Choroid plexus epithelial cell (primary cell): Measurements from ENCODE around the gene RALGAPA1.

Experiments used
- DNase-seq: peaks from one replicate; pipeline ENCODE4 v3.0.0-alpha.2; 2010; ENCODE audit warnings: low read depth
- H3K4me3 ChIP-seq: 2 replicates; pipeline ENCODE4 v1.5.1; 2011; ENCODE audit warnings: low read depth, mild to moderate bottlenecking, control low read depth, low read length, moderate library complexity
- TF ChIP-seq, protein P1 (sequence below): conservative IDR thresholded peaks from 2 replicates; pipeline ENCODE4 v1.5.1; 2011; ENCODE audit warnings: low read depth, mild to moderate bottlenecking, control low read depth, inconsistent platforms, low read length, moderate library complexity

RALGAPA1 gene

DNA sequence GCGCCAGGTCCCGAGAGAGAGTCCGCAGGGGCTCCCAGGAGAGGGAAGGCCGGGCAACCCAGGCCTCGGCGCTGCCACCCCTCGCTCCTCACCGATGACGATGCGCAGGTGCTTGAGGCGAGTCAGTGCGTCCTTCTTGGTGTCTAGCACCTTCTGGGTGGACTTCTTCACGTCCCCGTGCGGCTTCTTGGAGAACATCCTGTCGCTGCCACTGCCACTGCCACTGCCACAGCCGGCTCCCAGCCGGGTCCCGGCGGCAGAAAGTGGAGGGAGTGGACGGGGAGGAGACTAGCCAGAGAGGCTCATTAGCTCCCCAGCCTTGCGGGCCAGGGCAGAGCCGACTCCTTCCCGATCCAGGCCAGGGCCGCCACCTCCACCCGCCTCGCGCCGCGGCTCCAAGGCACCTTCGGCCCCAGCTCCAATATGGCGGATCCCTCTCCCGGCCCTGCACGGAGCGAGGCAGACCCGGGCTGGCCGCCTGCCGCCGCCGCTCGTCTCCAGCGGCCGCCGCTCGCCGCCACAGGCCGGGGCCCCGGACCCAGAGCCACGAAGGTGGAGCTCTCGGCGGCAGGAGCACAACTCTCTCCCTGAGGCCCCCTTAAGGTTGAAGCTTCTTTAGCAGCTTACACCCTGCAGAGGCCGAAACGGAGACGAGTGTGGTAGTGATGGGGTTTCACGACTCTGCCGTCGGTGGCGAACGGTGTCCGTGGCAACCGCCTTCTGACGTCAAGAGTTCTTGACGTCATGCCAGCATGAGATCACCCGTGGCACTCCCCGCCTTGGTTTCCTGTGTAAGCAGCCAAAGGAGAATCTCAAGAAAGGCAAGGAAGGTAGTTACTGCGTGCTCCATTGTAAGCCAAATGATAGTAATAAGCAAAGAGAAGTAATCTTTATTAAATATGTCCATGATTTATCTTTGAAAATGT is at the start of gene RALGAPA1:
TSS of gene RALGAPA1 (minus strand) at position 658 of the 926 bp plus-strand sequence. CDS start at position 198, 460 bp downstream.
- DNase-seq: peak; percentile 99
- TF ChIP-seq, protein P1, sequence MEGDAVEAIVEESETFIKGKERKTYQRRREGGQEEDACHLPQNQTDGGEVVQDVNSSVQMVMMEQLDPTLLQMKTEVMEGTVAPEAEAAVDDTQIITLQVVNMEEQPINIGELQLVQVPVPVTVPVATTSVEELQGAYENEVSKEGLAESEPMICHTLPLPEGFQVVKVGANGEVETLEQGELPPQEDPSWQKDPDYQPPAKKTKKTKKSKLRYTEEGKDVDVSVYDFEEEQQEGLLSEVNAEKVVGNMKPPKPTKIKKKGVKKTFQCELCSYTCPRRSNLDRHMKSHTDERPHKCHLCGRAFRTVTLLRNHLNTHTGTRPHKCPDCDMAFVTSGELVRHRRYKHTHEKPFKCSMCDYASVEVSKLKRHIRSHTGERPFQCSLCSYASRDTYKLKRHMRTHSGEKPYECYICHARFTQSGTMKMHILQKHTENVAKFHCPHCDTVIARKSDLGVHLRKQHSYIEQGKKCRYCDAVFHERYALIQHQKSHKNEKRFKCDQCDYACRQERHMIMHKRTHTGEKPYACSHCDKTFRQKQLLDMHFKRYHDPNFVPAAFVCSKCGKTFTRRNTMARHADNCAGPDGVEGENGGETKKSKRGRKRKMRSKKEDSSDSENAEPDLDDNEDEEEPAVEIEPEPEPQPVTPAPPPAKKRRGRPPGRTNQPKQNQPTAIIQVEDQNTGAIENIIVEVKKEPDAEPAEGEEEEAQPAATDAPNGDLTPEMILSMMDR: peak; percentile 58
- peak within 1 kb of the TSS; percentile 67 for H3K4me3 ChIP-seq

DNA sequence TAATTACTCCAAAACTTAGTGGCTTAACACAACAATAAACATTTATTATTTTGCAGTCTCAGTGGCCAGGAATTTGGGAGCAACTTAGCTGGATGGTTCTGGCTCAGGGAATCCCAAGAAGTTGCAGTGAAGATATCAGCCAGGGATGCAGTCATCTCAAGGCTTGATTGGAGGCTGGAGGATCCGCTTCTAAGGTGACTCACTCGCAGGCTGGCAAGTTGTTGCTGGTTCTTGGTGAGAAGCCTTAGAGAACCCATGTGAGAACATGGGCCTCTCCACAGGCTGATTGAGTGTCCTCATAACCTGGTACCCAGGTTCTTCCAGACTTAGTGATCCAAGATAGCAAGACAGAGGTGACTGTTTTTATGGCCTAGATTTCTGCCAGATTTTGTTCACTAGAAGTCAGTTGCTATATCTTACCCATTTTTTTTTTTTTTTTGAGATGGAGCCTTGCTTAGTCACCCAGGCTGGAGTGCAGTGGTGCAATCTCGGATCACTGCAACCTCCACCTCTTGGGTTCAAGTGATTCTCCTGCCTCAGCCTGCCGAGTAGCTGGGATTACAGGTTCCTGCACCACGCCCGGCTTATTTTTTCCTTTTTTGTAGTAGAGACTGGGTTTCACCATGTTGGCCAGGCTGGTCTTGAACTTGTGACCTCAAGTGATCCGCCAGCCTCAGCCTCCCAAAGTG is 49.6 kb upstream of the RALGAPA1 start:
- peak; percentile 59 for DNase-seq
- TF ChIP-seq, protein P1: no peak
- H3K4me3 ChIP-seq: no peak overlapping the region

DNA sequence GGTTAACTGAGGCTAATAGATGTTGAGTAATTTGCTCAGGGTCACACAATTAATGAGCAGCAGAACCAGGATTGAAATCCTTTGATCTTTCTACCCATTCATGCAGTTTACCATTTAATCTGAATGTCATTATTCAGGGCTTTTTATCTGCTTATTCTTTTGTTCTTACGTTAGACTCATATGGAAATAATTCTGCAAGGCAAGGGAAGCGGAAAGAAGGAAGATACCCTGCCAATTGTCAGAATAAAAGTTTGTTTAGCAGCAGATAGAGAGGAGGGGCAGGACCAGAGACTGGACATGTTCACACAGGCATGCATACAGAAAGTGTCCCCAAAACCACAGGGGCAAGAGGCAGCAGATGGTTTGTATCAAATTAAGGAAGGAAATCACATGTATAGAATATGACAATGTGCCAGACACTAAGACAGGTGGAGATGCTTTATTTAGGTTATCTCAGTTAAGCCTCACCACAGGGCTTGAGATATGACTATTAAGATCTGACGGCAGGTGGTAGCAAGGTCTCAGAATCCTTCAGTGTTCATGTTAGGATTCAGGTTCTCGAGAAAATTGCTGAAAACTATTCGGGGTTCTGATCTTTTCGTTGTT is 46.9 kb upstream of the RALGAPA1 start:
- H3K4me3 ChIP-seq: no peak overlapping the region
- TF ChIP-seq, protein P1: no peak
- DNase-seq: no peak

DNA sequence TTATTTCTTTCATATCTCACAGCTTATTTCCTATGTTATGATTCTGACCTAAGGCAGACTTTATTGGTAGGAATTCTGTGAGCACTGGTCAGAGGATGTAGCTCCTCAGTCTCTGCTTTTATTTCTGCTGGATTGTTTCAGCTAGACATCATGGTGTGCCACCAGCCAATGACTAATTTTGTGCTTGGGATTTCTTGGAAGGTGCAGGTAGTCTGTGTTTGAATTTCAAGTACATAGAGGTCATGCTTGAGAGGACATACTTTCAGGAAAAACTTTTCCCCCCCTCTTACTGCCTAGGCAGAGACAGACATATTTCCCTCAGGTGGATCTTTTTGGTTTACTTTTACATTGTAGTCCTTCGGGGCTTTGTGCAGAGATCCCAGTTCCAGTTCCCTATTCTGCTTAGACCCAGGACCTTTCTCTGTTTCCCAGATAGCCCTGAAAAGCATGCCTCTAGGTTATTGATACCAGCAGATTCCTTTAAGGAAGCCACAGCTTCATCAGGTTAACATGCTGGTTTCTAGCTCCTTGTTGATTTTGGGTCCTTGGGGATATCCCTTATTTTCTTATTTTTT is 45.7 kb upstream of the RALGAPA1 start:
- no peak overlapping the region for H3K4me3 ChIP-seq
- TF ChIP-seq, protein P1: no peak

DNA sequence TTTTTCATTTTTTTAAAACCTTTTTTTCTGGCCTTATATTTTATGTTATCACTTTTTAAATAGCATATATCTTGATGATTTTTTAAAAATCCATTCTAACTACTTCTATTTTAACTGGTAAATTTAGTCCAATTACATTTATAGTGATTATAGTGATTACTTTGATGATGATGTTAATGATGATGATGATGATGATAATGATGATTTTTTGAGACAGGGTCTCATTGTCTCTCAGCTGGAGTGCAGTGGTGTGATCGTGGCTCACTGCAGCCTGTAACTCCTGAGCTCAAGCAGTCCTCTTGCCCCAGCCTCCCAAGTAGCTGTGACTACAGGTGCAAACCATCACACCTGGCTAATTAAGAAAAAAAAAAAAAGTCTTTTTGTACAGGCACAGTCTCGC is 44.1 kb upstream of the RALGAPA1 start:
- DNase-seq: no peak
- TF ChIP-seq, protein P1: no peak
- H3K4me3 ChIP-seq: no peak overlapping the region

More for the DNA sequence above, 45.7 kb upstream of the RALGAPA1 start:
- DNase-seq: no peak

DNA sequence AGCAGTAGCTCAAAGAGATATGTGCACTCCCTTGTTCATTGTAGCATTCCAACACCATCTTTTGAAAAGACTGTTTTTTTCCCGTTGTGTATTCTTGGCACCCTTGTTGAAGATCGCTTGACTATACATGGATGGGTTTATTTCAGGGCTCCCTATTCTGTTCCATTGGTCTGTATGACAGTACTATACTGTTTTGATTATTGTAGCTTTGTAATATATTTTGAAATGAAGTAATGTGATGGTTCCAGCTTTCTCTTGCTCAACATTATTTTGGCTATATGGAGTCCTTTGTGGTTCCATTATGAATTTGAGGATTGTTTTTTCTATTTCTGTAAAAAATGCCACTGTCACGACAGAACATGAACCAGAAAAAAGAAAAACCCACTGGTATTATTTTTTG is 42.7 kb upstream of the RALGAPA1 start:
- no peak for DNase-seq
- no peak overlapping the region for H3K4me3 ChIP-seq
- TF ChIP-seq, protein P1: no peak
